Glomerular visceral epithelial cell (primary cell): ENCODE data around the gene RYR2.

Source experiments
- DNase-seq: peaks from one replicate; pipeline ENCODE4 v3.0.0-alpha.2; 2016; ENCODE audit errors: extremely low spot score

RYR2 gene

GRCh38 chr1:237448042-237448441 is 406.1 kb downstream of the RYR2 start:
- DNase-seq: no peak

DNA sequence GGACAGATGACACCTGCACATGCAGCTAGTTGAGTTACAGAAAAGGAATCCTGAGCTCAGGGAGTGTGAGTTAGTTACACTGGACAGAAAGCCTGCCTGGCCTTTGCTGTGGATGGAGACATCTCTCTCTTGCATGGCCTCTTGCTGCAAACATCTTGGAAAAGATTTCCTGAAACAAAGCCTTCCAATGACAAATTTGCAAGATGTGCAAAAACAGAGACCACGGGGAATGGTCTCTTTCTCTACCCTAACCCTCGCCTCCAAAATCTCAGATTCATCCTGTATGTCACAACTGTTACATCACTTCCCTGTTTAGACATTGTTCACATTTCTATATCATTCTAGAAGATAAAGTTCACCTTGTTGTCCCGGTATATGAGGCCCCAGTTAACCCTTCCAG is 415.6 kb downstream of the RYR2 start:
- no peak for DNase-seq

DNA sequence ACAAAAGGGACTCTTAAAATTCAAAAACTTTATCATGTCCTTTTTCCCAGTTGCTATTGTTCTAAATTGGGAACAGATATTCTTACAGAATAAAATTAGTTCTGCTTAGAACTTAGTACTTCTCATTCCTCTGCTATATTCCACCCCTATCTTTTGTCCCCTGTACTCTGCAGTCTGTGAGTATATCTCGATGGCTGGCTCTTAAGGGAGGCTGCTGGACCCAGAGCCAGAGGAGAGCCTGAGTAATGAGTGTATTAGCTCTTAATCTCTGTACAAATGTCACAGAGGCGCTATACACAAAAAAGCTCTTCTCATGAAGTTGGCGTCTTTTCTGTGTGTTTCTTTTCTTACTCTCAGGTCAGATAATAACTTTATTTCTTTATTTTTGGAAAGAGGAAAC is 425.3 kb downstream of the RYR2 start:
- DNase-seq: no peak

DNA sequence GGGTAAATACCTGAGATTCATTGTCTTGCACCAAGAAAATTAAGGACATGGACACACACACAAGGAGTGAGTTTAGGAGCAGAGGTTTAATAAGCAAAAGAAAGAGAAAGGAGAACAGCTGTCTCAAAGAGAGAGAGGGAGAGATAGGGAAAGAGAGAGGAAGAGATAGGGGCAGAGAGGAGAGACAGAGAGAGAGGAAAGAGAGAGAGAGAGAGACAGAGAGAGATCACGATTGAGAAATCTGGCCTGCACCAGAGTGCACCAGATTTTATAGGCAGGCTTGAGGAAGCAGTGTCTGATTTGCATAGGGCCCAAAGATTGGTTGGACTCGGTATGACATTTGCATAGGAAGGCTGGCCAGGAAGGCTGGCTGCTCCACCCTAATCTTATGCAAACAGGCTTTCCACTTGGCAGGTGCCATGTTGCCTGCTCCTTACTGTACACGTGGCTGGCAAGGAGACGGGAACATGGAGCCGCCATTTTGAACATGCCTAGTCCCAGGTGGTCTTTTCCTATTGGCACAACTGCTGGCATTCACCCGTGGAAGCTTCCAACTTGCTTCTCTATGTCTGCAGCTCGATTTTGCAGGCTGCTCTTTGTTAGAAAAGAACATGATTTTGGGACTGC is 428.8 kb downstream of the RYR2 start:
- DNase-seq: no peak

DNA sequence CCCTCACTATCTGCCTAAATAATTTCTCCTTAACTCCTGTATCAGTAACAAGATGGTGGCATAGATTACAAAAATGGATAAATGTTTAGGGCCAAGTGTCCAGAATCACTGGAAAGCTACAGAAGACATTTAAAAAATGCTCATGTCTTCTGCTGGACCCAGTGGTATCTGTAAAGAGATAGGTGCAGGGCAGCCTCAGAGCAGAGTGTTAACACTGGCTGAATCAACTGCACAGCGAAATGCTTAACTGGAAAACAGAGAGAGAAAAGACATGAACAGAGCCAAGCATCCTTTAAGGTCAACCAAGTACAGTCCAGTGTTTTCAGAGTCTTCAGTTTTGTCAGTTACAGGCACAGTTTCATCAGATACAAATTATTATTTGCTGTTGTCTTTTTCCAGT is 429.4 kb downstream of the RYR2 start:
- DNase-seq: no peak

DNA sequence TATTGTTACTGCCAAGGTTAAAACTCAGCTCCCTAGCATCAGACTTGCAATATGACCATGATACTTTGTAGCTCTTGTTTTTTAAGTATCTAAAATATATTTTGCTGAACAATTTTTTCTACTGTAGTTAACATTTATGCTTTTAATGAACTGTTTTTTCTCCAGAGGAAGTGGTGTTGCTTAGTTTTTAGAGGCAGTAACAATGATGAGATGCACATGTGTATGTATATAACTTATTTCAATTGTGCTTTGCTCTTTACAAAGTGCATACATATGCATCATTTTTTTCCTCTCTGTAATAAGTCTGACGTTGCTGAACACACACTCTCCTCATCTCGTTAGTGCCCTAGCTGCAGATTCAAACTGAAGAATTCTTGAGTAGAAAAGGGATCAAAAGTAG is 430.0 kb downstream of the RYR2 start:
- DNase-seq: no peak

GRCh38 chr1:237473854-237474253 is 431.9 kb downstream of the RYR2 start:
- DNase-seq: no peak

DNA sequence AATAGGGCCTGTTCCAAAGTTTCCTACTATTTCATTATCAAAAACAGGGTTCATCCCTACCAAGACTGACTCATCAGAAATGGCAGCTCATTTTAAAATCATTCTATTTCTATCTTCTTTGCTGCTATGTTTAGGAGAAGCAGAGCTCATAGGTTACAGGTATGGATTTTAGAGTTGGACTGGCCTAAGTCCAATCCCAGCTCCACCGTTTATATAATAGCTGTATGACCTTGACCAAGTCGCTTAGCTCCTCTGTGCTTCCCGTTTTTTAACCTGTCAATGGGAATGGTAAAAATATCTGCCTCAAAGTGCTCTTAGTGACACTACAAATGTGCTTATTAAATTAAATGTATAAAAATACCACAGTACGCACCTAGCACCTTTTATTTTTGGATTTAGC is 436.1 kb downstream of the RYR2 start:
- DNase-seq: no peak

DNA sequence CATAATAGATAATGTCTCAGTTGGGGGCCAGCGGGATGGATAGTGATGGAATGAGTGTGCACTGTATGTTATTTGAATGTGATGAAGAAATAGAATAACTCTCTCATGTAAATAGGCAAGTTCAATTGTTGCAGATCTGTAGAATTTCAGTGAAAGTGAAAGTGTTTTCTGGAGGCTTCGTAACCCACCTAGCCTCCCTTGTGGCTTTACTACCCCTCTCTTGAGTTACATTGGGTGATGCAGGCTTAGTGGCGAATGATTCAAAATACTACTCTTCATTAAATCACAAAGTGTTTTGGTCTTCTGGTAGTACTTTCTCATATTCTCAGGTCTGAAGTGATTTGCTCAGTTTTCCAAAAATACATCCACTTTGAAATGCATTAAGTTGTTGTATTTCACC is 436.9 kb downstream of the RYR2 start:
- DNase-seq: no peak

DNA sequence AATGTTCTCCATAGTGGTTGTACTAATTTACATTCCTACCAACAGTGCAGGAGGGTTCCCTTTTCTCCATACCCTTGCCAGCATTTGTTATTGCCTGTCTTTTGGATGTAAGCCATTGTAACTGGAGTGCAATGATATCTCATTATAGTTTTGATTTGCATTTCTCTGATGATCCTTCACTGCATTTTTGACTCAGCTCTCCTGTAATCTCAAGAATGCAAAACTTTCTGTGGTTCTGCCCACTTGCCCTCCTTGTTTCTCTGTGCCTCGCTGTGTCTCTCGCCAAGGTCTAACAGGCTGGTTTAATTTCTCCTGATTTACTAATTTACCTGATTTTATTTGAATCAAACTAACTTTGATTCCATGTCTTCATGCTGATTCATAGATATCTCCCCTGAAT is 440.8 kb downstream of the RYR2 start:
- DNase-seq: no peak

DNA sequence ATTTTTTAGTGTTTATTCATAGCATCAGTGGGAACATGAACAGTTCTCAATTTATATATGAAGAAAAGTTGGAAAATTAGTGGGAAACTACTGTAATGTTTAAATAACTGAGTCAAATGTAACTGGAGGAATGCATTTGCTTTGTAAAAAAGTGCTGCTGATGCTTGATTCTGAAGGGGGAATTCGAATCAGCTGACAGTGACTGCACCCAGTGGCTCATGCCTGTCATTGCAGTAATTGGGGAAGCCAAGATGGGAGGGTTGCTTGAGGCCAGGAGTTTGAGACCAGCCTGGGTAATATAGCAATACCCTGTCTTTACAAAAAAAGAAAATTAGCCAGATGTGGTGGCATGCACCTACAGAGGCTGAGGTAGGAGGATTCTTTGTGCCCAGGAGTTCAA is 450.4 kb downstream of the RYR2 start:
- DNase-seq: no peak

- DNase-seq: no peak
These were observed 458.6 kb downstream of the RYR2 start for GRCh38 chr1:237500566-237500965.

DNA sequence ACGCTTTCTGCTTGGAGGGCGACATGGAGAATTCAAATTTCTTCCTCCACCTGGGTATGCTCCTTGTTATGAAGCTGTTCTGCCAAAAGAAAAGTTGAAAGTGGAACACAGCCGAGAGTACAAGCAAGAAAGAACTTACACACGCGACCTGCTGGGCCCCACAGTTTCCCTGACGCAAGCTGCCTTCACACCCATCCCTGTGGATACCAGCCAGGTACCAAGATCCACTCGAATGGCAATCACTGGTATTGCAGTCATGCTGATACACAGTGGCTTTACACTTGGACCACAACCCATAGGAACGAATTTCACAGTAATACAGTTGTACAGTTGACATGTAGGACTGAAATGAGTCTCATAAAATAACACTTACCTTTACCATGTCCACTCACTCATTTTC is 461.3 kb downstream of the RYR2 start:
- no peak for DNase-seq

DNA sequence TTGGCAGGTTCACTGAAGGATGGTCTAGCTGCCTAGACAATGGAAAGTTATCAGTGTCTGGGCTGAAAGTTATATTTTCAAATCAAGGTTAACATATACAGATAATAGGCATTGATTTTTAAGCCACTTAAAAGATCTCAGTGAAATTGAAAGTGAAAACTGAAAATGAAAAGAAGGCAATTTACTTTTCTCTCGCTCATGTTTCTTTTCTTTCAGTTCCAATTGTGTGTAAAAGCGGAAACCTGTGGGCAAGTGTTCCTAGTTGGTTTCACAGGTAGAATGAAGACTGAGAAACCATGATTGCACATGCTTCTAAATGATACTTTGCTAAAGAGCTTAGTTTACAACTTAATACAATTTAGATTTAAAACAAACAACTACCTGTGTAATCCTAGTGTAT is 465.0 kb downstream of the RYR2 start:
- no peak for DNase-seq

GRCh38 chr1:237509748-237510147 is 467.8 kb downstream of the RYR2 start:
- DNase-seq: no peak

DNA sequence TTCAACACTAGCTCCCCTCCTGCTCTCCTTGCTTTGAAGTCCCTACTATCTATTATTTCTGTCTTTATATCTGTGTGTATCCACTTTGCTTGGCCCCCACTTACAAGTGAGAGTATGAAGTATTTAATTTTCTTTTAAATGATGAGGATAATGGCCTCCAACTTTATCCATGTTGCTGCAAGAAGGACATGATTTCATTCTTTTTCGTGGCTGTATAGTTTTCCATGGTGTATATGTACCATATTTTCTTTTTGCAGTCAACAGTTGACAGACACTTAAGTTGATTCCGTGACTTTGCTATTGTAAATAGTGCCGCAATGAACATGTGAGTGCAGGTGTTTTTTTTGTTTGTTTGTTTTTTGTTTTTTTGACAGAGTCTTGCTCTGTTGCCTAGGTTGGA is 483.1 kb downstream of the RYR2 start:
- no peak for DNase-seq

- no peak for DNase-seq
These were observed 485.8 kb downstream of the RYR2 start for GRCh38 chr1:237527761-237528160.

DNA sequence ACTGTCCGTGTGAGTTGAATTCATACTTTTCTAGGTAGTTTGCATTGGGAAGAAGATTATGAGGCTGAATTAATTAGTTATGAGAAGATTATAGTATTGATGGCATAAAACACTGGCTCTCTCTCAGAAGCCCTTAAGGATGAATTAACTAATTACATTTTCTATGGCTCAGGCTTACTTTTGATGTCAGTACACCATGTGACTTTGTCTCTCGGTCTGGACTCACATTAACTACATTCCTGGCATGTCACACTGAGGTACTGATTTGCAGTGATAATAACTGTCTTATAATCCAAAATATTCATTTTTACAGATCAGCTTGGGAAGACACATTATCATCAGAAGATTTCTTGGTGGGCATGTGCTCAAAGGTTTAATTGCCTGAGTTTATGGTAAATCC is 486.6 kb downstream of the RYR2 start:
- DNase-seq: no peak

DNA sequence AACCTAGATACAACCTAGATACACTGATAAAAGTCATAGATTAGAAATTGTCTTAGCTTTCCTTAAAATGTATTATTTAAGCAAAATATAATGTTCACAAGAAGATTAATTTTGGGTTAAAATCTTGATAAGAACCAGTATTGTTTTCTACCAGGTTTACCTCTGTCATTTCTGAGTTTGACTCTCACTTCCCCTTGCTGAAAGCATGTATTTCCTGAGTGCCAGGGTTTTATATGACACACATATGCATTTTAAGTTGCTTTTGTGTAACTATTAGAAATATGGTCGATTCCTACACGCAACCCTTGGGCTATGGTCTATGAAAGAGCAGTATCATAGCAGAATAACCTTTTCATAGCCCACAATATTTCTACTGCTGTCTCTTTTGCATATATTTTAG is 497.1 kb downstream of the RYR2 start:
- DNase-seq: no peak

GRCh38 chr1:237542525-237543418 is 500.8 kb downstream of the RYR2 start:
- DNase-seq: no peak

- no peak for DNase-seq
These were observed 511.1 kb downstream of the RYR2 start for GRCh38 chr1:237553078-237553477.

GRCh38 chr1:237556911-237557310 is 514.9 kb downstream of the RYR2 start:
- DNase-seq: no peak

DNA sequence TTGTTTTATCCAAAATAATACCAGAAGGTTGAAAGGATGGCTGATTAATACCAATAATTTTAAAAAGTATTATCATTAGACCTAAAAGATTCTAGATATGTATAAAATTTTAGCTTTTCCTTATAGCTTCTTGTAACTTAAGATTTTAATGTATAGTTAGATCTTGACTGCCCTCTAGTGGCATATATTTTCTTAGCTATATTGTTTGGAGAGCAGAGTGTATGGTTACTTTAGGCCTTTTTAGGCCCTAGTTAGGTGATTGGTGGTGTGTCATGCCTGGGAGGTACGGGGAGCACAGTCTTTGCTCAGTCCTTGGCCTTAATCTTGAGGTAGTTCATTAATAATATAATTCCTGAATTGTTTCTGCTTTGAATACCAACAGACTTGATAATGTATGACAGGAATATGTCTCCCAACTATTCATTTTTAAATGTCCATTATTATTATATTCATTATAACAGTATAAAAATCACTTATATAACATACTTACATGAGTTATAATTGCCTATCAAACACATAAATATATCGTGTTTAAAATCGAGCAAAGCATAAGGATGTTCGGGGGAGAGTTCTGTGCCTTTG is 520.3 kb downstream of the RYR2 start:
- DNase-seq: peak; percentile 47
